ENCODE measurements around the gene MAPK8.

DNA sequence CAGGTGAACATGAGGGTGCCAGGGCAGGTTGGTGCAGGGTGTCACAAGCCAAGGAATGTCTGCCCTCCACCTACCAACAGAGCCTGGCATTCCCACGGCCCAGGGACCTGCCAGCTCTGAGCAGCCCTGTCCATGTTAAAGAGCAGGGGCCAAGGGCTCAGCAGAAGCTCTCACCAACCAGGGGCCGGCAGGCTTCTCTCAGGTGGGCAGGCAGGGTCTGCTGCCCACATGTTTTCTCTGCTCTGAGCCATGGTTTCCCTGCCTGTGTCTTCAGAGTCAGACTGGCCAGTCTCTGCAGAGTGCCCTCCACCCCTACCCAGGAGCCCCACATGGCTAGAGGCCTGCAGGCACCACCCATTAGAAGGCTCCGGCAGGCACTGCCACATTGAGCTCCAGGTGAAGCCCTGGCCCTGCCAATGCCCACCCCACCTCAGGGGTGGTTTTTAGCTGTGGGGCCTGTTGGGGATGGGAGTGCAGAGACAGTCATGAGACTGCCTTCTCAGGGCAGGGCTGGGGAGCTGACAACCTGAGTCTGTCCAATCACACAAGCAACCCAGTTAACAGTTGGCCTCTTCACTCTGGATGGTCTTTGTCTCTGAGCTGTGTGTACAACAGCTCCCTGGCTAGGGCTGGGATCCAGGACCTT is 162.5 kb downstream of the MAPK8 start:
- TF ChIP-seq, protein P1, sequence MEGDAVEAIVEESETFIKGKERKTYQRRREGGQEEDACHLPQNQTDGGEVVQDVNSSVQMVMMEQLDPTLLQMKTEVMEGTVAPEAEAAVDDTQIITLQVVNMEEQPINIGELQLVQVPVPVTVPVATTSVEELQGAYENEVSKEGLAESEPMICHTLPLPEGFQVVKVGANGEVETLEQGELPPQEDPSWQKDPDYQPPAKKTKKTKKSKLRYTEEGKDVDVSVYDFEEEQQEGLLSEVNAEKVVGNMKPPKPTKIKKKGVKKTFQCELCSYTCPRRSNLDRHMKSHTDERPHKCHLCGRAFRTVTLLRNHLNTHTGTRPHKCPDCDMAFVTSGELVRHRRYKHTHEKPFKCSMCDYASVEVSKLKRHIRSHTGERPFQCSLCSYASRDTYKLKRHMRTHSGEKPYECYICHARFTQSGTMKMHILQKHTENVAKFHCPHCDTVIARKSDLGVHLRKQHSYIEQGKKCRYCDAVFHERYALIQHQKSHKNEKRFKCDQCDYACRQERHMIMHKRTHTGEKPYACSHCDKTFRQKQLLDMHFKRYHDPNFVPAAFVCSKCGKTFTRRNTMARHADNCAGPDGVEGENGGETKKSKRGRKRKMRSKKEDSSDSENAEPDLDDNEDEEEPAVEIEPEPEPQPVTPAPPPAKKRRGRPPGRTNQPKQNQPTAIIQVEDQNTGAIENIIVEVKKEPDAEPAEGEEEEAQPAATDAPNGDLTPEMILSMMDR (IDR thresholded peaks at IDR 0.05 in 8 of 11, conservative IDR thresholded peaks at IDR 0.05 in 3 of 11): no peak
- TF ChIP-seq POLR2A (IDR thresholded peaks at IDR 0.05): no peak
